ENCODE data around the gene ADGRV1.

ADGRV1 gene

GRCh38 chr5:91135475-91136248 is 577.1 kb downstream of the ADGRV1 start:
- peak; percentile 55 for FAIRE-seq
- no peak for DNase-seq (ENCODE audit: insufficient read length, low spot score)
- TF ChIP-seq CTCF (IDR thresholded peaks at IDR 0.05; ENCODE audit: insufficient read depth, missing control alignments), result no peak

- FAIRE-seq (no peak), DNase-seq (ENCODE audit: insufficient read length, low spot score) (no peak)
- TF ChIP-seq CTCF (IDR thresholded peaks at IDR 0.05; ENCODE audit: insufficient read depth, missing control alignments), result no peak
Measured at GRCh38 chr5:91136271-91136670, 577.7 kb downstream of the ADGRV1 start.

GRCh38 chr5:91137647-91138046 is 579.0 kb downstream of the ADGRV1 start:
- TF ChIP-seq CTCF (IDR thresholded peaks at IDR 0.05; ENCODE audit: insufficient read depth, missing control alignments), result no peak
- DNase-seq (ENCODE audit: insufficient read length, low spot score) (no peak), FAIRE-seq (no peak)

- no peak for TF ChIP-seq CTCF (IDR thresholded peaks at IDR 0.05; ENCODE audit: insufficient read depth, missing control alignments)
- FAIRE-seq (no peak), DNase-seq (ENCODE audit: insufficient read length, low spot score) (no peak)
Measured at GRCh38 chr5:91139572-91140200, 581.1 kb downstream of the ADGRV1 start.

- TF ChIP-seq CTCF (IDR thresholded peaks at IDR 0.05; ENCODE audit: insufficient read depth, missing control alignments), result no peak
- FAIRE-seq (peak; percentile 73), DNase-seq (ENCODE audit: insufficient read length, low spot score) (no peak)
Measured at GRCh38 chr5:91140657-91141056, 582.1 kb downstream of the ADGRV1 start.

- no peak for FAIRE-seq
- TF ChIP-seq CTCF (IDR thresholded peaks at IDR 0.05; ENCODE audit: insufficient read depth, missing control alignments), result no peak
- DNase-seq (ENCODE audit: insufficient read length, low spot score), result no peak
Measured at GRCh38 chr5:91141642-91142041, 583.0 kb downstream of the ADGRV1 start.

- FAIRE-seq, result no peak
- TF ChIP-seq CTCF (IDR thresholded peaks at IDR 0.05; ENCODE audit: insufficient read depth, missing control alignments), result no peak
- no peak for DNase-seq (ENCODE audit: insufficient read length, low spot score)
Measured at GRCh38 chr5:91142386-91142785, 583.8 kb downstream of the ADGRV1 start.
